ENCODE data around the gene ALPK3.

GRCh38 chr15:84821501-84822021, 4.4 kb downstream of the ALPK3 start:
- TF ChIP-seq CTCF (IDR thresholded peaks at IDR 0.05) (no peak), POLR2A (IDR thresholded peaks at IDR 0.05) (no peak), EP300 (IDR thresholded peaks at IDR 0.05) (no peak), POLR2AphosphoS5 (IDR thresholded peaks at IDR 0.05) (no peak)

Data from suprapubic skin (tissue), 4 donors.